Measurements from ENCODE around the gene SLC8A2.
"Not testable (repeated sequence)": the region's sequence is repeated elsewhere in the genome, so short reads cannot be mapped to it uniquely, and the experiment has no call there.

The SLC8A2 gene

DNA sequence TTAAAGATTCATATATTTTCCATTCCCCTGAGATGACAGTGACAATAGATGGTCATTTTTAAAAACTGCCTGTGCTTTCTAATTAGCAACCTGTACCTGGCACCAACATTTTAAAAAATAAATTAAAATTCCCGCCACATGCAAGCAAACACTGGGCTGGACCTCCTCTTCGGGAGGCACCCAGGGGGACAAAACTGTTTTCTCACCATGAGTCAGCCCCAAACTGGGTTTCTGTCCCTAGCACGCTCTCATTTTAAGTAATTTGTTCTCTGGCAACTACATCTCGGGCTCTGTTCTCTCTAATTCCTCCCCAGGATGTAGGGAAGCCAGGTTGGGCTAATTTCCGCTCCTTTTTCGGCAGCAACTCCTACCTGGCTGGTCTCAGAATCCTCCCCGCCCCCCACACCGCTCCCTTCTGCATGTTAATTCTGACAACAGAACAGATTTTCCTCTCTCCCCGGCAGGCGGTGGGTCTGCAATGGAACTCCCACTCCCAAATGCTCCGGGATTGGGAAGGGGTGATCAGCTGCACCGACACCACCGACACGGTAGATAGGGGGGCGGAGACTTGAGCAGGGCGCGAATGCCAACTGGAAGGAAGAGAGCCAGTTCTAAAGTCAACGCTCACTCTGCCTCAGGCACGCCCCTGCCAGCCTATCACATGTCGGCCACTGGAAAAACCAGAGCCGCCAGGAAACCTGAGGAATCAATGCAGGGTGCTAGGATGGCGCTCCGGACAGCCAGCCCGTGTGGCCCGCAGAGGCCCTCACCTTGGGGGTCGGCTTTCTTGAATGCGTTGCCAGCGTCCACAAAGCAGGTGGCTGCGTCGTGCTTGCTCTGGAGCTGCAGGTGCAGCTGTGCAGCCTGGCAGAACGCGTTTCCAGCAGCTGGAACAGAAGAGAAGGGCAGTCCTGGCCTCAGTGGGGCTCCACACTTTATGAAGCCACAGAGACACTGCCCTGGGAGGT, 28.5 kb upstream of the SLC8A2 start:
- no peak for DNase-seq

DNA sequence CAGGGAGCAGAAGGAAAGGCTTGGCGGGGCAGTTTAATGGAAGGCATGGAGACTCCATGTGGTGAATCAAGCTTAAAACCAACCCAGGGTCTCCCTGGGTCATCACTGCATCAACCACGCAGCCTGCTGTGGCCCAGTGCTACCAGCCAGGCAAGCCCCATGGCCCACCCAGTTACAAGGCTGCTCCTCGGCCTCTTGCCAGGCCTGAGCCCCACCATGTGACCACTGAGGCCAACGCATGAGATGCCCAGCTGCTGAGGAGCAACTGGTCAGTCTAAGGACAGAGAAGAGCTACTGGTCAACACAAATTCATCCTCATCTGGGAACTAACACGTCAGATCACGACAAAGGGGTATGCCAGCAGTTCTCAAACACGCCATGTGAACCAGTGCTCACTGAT, 27.7 kb upstream of the SLC8A2 start:
- no peak for DNase-seq

DNA sequence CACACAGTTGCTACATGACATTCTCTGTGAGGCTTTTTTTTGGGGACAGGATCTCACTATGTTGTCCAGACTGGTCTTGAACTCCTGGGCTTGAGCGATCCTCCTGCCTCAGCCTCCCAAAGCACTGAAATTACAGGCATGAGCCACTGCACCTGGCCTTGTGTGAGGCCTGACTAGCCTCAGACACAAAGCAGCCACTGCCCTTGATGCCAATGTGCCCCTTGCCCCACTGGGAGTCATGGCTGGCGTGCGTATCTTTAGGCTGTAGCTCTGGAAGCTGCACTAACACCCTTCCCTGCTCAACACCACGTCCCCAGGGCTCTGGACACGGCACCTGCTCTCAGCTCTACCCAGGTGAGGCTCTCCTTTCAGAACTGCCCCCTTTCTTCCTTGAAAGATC, 26.9 kb upstream of the SLC8A2 start:
- DNase-seq, result no peak

DNA sequence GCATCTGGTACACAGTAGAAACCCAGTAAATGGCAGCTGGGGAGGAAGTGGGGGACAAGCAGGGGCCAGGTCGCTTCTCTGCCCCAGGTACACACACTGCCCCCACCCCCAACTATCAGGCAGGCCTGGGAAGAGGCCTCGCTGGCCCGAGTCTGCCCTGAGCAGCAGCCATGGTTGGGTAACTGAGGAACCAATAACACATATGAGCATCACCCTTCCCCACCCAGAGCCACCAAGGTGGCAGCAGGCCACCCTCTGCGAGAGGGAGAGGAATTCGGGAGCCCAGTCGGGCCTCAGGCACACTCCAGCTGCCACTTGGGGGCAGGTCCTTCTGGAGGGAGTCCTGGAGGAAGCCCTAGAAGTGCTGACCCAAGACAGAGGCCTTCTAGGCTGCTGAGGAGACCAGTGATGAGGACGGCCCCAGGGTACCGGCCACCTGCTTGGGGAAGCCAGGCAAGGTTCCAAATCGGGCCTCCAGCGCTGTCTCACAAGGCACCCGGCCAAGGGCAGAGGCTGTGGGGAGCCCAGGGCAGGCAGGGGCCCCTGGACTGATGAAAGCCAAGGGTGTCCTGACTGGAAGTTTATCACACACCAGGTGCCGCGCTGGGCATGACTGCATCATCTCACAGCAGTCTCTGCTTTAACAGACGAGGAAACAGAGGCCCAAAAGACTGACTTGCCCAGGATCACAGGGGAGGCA, 26.3 kb upstream of the SLC8A2 start:
- DNase-seq, result no peak

DNA sequence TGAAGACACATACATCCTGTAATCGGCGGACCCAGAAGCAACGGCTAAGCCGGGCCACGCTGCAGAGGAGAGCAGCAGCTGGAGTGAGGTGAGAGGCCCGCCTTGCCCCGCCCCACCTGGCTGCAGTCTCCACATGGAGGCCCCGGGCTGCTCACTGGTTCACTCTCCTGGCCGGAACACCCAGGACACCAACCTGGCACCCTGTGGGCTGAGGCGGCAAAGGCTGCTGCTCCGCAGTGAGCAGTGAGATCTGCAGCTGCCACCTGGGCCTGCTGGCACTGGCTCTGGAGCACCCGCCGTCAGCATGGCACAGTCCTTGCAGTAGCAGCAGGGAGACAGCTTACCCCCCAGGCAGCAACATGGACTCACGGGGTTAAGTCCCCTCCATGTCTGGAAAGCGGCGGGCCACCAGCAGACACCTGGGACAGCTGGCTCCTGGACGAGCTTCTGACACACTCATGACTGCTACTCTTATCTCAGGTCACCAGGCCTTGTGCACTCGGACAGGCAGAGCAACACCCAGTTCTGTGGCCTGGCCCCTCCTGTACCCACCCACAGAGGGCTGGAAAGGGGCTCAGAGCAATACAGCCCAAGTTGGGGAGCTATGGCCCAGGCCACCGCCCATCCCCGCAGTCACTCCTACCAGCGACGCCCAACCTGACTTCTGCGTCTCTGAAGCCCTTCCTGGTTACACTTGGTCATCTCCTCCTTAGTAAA, 25.5 kb upstream of the SLC8A2 start:
- no peak for DNase-seq

DNA sequence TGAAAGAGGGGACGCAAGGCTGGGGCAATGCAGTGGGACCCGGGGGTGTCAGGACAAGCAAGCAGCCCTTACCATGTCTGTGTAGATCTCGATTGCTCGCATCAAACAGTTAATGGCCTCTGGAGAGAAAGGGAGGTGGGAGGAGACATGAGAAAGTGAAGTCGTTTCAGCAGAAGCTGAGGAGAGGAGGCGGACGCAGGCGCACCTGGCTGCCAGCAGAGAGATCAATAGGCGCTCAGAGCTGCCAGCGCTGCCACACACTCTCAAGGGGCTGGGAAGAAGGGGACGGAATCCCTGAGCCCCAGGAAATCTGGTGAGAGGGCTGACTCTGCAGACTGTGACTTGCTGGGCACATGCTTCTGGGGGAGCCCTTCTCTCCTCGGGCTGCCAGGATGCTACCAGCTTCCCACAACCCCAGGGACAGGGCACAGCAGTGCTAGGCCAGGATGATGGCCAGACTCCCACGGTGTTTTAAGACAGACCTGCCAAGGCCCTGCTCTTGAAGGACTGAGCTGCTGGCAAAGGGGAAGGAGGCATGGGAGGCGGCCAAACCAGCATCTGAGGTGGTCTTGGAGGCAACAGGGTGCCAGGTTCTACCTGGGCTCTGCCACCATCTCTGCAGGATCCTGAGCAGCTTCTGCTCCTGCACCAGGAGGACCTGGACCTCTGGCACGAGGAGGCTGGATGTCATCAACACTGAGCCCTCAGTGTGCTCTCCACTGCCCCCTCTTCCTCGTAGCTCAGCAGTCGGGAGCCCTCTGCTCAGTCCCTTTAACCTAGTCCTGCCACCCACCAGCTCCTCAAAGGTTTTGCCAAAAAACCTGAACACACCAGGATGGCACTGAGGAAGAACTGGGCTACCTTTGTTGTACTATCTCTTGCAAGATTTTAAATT, 24.0 kb upstream of the SLC8A2 start:
- DNase-seq, result no peak

DNA sequence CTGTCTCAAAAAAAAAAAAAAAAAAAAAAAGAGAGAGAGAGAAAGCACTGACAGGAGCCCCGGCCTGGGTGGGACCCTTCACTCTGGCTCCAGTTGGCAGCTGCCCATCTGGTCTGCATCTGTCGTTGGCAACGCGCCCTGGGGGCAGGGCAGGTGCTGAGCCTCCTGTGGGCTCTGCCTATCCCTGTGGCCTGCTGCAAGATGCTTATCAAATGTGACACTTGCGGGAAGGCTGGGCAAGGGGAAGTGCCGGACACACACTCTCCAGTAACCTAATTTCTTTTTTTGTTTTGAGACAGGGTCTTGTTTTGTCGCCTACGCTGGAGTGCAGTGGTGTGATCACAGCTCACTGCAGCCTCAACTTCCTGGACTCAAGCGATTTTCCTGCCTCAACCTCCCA, 23.0 kb upstream of the SLC8A2 start:
- no peak for DNase-seq

DNA sequence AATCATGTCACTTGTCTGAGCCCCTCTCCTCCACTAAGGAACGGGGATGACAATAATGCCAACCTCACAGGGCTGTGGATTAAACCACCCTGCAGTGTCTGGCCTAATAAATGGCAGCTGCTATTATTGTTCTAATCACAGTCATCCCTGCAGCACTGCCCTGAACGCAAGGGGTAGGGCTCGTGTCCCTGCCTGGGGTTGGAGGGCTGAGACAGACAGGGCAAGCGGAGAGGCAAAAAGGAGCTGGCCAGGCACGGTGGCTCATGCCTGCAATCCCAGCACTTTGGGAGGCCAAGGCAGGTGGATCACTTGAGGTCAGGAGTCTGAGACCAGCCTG, 22.5 kb upstream of the SLC8A2 start:
- DNase-seq, result no peak

DNA sequence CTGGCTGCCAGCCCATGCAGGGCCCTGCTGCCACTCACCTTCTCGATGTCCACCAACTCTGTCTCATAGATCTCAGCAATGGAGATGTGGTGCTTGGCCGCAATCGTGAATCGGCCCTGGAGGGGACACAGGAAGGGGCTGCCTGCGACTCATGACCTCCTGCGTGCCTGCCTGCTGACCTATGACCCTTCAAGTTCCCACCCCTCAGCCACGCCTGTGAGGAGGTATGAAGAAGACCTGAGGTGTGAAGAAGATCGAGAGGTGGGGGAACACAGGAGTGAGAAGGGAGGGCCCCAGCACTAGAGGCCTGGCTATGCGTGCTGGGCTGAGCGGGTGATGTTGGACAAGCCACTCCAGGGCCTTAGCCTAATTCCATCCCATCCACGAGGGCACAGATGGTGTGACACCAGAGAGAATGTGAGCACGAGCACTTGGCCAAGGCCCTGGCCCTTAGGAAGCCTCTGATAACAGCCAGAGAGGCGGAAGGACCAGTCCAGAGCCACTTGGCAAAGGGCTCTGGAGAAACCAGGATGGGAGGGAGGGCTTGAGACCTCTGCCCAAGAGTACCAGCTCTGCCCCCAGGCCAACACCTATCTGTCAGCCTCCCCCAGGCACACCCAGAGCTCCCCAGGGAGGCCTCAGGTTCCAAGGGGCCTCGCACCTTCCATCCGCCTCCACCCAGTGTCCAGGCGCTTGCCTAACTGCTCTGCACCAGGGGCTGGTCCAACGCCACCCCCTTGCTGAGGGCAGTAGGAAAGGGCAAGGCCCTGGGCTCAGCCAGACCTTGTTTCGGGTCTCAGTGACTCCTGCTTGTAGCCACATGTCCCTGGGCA, 21.9 kb upstream of the SLC8A2 start:
- DNase-seq, result no peak

DNA sequence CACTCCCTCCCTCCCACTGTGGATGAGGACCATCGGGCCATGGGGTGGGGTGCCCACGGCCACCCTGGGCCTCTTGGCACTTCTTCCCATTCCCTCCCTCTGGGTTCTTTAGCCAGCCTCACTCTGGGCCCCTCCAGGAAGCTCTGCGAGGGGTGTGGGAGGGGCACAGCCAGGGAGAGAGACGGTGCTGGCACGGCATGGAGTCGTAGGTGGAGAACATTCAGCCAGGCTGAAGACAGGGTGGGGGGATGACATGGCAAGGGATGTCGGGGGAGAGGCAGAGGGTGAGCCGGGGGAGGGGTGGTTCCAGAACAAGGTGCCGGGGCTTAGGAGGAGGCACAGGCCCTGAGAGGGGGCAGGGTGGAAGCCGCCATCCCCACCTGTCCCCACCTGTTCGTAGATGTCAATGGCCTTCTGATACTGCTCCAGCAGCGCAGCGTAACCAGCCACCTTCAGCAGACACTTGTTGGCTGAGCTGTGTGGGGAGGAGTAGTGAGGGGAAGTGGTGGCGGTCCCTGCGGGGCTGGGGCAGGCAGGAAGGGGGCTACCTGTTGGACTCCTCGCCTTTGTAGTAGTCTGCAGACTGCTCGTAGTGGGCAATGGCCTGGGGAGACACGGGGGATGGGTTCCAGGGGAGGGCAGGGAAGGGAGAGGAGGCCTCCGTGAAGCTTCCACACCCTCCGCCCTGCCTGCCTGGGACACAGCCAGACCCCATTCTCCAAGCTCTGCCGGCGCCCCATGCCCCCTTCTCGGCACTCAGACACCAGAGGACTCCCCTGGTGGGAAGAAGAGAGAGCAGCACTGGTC, 21.1 kb upstream of the SLC8A2 start:
- DNase-seq, result no peak

DNA sequence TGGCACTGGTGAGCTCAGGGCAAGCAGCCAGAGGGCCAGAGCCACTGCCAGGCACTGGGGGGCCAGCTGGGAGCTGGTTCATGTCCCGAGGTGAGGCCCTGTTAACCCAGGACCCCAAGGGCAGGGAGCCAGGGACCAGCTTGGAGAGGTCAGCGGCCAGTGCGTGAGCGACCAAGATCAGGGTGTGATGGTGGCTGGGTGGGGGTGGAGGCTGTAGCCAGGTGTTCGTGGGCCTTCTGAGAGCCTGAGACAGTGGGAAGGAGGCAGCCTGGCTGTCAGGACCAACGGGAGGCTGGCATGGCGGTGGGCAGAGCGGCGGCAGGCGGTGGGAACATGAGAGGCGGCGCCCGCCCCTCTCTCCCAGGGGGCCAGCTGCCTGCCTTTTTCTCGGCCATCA, 20.4 kb upstream of the SLC8A2 start:
- DNase-seq, result no peak

DNA sequence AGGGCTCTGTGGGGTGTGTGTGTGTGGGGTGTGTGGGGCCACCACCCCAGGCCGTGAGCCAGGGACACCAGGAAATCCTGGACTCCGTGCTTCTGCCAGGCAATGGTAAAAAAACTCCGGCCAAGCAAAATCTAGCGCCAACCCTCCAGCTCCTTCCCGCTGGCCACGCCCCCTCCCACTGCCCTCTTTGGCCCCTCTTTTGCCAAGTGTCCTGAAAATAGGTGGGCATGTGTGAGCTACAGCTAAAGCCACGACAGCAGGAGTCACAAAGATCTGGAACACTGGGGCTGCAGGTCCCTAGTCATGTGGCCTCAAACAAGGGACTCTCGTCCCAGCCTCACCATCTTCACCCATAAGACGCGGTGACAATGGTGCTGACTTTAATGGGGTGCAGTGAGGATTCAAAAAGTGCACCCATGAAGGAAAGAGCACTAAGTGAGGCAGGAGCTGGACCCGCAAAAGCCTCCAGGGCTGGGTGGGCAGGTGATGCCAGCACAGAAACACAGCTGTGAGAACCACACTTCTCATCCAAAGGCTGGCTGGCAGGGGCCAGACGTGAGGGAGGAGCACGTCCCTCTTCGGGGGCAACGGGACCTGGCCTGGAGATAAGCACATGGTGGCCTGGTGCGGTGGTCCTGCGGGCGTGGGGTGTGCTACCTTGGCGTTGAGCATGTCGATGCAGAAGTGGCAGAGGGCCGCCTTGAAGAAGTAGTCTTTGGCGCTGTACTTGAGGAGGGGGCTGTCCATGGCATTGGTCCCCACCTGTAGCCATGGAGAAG, 19.9 kb upstream of the SLC8A2 start:
- DNase-seq, result no peak

DNA sequence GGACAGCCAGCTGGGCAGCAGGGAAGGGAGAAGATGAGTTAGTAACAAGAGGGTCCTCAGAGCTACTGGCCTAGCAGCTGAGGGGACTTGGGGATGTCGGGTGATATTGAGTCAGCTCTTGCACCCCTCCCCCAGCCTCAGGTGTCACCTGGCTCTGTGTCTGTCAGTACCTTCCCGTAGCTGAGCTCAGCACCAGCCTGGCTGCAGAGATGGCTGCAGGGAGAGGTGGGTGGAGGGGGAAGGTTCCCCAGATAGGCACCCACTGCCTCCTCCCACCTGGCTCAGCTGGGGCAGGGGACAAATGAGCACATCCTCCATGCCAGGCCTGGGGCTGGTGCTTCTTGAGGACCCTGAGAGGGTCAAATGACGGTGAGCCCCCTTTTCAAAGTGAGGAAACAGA, 19.2 kb upstream of the SLC8A2 start:
- DNase-seq, result no peak

DNA sequence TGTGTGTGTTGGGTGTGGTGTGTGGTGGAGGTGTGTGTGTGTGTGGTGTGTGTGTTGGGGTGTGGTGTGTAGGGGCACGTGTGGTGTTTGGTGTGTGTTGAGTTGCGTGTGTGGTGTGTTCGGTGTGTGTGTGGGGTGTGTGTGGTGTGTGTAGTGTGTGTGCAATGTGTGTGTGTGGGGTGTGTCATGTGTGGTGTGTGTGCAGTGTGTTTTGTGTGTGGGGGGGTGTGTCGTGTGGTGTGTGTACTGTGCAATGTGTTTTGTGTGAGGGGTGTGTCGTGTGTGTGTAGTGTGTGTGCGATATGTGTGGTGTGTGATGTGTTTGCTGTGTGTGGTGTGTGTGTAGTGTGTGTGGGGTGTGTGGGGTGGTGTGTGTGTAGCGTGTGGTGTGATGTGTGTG, 18.3 kb upstream of the SLC8A2 start:
- DNase-seq, result no peak

DNA sequence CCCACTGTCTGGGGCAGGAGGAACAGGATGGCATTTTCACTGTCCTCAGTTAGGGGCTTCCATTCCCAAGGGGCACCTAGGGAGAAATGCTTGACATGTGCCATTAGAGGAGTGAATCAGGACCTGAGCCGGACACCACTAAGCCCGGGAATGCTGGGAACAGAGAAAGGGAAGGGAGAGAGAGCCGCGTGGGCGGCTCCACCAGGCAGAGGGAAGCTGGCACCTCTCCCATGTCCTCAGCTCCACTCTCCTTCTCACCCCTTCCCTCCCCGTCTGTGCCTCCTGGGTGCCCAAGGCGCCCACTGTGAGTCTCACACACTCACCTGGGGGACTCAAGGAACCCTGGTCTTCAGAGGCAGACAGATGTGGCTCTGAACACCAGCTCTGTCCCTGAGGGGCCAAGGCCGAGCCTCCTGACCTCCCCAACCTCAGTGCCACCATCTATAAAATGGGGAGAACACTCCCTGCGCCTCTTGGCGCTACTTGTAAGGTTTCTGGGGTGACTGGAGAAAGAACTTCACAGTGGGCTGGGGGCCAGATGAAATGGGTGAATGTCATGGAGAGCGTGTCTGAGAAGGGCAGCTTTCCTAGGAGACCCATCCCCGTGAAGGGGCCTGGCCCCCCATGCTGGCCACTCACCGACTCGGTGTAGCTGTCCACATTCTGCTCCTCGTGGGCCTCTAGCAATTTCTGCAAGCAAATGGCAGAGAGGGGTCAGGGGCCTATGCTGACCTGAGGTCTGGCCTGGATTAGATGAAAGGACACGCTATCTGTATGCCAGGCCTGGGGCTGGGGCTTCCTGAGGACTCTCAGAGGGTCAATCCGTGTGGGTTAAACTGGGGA, 17.6 kb upstream of the SLC8A2 start:
- DNase-seq, result no peak

DNA sequence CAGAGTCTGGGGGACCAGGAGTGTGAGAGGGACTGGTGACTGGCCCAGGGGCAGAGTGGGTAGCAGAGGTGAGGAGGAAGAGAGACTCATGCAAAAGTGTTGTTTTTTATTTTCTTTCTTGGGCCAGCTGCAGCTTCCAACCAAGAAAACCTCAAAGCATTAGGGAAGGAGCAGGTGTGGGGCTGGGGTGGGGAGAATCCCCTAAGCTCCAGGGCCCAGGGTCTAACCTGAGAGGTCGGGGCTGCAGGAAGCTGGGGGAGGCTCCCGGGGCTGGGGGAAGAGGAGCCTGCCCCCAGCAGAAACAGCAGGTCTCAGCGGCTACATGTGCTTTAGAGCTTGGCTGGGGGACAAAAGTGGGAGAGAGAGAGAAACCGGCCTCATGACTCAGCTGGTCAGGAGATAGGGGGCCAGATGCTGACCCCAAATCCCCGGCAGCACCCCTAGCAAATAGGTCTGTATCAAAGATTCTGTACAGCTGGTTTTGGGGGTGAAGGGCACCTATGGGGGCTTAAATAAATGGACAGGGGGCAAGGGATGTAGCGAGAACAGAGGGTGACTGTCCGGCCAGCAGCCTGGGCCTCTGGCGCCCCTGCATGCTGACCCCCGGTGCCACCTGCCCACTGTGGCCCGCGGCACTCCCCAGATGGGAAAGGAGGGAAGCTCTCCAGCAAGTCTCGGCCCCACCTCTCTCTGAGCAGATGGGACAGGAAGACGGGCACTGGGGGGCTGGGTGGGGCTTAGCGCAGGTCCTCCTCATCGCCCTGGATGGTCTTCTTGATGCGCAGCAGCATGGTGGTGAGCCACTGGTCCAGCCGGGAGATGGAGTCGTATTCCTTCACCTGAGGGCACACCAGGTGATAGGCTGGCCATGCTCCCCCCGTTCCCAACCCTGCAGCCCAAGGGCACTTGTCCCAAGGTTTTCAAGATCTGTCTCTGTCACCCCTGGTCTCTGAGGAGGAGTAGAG, 16.1 kb upstream of the SLC8A2 start:
- no peak for DNase-seq

DNA sequence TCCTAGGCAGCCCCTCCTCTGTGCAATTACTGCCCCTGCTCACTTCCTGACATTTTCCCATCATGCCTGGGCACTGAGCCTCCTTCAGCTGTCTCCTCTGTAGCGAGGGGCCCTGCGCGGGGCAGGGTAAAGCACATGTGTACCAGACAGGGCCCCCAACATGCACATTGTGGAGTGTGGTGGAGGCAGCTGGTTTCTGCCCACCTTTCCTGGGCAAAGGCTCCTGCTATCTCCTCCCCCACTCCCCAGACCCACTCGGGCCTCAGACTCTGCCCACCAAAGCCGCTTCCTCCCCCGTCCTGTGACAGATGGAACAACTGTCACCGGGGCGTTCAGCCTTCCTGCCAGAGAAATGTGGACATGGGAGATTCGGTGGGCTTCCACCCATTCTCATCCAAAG, 15.2 kb upstream of the SLC8A2 start:
- DNase-seq, result no peak

DNA sequence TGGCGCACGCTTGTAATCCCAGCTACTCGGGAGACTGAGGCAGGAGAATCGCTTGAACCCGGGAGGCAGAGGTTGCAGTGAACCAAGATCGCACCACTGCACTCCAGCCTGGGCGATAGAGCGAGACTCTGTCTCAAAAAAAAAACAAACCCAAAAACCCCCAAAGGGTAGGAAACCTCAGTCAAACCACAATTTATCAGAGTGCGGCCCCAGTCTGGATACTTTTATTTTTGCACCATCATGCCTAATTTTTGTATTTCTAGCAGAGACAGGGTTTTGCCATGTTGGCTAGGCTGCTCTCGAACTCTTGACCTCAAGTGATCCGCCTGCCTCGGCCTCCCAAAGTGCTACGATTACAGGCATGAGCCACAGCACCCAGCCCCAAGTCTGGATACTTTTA, 14.5 kb upstream of the SLC8A2 start:
- not testable (repeated sequence) for DNase-seq
